Neuron (in vitro differentiated cells): Measurements from ENCODE around the gene SH3GL2.

ENCODE experiments used
- H2AFZ ChIP-seq: one replicate; pipeline ENCODE4 v1.6.1; 2013; ENCODE audit warnings: low read depth, mild to moderate bottlenecking, inconsistent platforms, low read length, moderate library complexity
- H3K27me3 ChIP-seq: one replicate; pipeline ENCODE4 v1.6.1; 2013; ENCODE audit warnings: low read length; ENCODE audit not compliant: insufficient read depth
- H3K36me3 ChIP-seq: one replicate; pipeline ENCODE4 v1.6.1; 2013; ENCODE audit warnings: low read length; ENCODE audit not compliant: insufficient read depth
- H3K4me1 ChIP-seq: one replicate; pipeline ENCODE4 v1.6.1; 2013; ENCODE audit warnings: low read length; ENCODE audit not compliant: insufficient read depth
- H3K4me3 ChIP-seq: 2 replicates; pipeline ENCODE4 v1.5.1; 2013; ENCODE audit warnings: mild to moderate bottlenecking, low read length, moderate library complexity
- H3K9me3 ChIP-seq: one replicate; pipeline ENCODE4 v1.6.1; 2013; ENCODE audit warnings: low read length

Gene SH3GL2

DNA sequence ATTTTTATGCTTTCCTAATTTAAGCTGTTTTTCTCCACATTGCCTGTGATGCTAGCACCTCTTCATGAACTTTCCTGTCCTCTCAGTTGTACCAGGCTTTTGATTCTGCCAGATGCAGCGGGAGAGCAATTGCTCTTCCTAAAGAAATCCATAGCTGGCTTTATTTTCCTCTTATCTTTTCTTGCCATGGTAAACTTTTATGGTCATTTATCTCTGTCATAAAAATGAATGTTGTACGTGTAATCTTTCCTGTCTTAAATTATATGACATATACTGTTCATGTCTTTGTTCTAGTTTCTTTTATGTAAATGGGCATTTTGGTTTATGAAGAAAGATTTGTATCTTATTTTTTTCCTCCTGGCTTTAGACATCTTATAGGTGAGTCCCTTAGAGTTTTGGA lies 127.5 kb downstream of the SH3GL2 start:
- no peaks in the 10 kb centered on the region for H3K9me3 ChIP-seq
- no peaks in the 10 kb centered on the region for H3K27me3 ChIP-seq
- H3K4me1 ChIP-seq = no peaks in the 10 kb centered on the region
- no peaks in the 10 kb centered on the region for H3K36me3 ChIP-seq
- no peak overlapping the region for H3K4me3 ChIP-seq
- H2AFZ ChIP-seq = no peak overlapping the region

DNA sequence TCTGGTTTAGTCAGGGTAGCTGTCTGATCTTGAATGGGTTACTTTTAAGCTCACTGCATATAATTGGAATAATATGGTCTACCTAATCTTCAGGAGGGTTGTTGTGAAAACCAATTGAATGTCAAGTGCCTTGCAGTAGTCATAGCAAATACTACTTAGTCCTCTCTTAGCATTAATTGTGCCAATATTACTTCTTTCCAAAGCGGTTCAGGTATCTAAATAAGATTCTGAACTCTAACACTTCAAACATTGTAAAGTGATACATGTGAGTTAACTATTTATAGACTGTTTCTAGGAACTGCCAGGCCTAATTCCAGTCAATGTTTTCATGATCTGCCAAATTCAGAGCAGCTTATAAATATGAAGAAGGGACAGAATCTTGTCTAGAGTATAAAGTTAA lies 140.2 kb downstream of the SH3GL2 start:
- no peak overlapping the region for H3K4me3 ChIP-seq
- no peaks in the 10 kb centered on the region for H3K27me3 ChIP-seq
- no peaks in the 10 kb centered on the region for H3K36me3 ChIP-seq
- H3K9me3 ChIP-seq = no peaks in the 10 kb centered on the region
- H2AFZ ChIP-seq = no peak overlapping the region
- H3K4me1 ChIP-seq = no peaks in the 10 kb centered on the region

- no peaks in the 10 kb centered on the region for H3K4me1 ChIP-seq
- no peak overlapping the region for H3K4me3 ChIP-seq
- H3K9me3 ChIP-seq = no peaks in the 10 kb centered on the region
- no peak overlapping the region for H2AFZ ChIP-seq
- H3K36me3 ChIP-seq = no peaks in the 10 kb centered on the region
- no peaks in the 10 kb centered on the region for H3K27me3 ChIP-seq
Measured at GRCh38 chr9:17721954-17722353, 143.1 kb downstream of the SH3GL2 start.

- no peak overlapping the region for H2AFZ ChIP-seq
- no peak overlapping the region for H3K4me3 ChIP-seq
- H3K27me3 ChIP-seq = no peaks in the 10 kb centered on the region
- H3K36me3 ChIP-seq = no peaks in the 10 kb centered on the region
- no peaks in the 10 kb centered on the region for H3K9me3 ChIP-seq
- no peaks in the 10 kb centered on the region for H3K4me1 ChIP-seq
Measured at GRCh38 chr9:17723656-17724055, 144.8 kb downstream of the SH3GL2 start.

- no peaks in the 10 kb centered on the region for H3K27me3 ChIP-seq
- H2AFZ ChIP-seq = no peak overlapping the region
- H3K36me3 ChIP-seq = no peaks in the 10 kb centered on the region
- no peaks in the 10 kb centered on the region for H3K4me1 ChIP-seq
- H3K4me3 ChIP-seq = no peak overlapping the region
- H3K9me3 ChIP-seq = no peaks in the 10 kb centered on the region
Measured at GRCh38 chr9:17725399-17726010, 146.6 kb downstream of the SH3GL2 start.

GRCh38 chr9:17726298-17726697 lies 147.4 kb downstream of the SH3GL2 start:
- Histone ChIP-seq H3K9me3 (no peaks in the 10 kb centered on the region), H2AFZ (no peak overlapping the region), H3K27me3 (no peaks in the 10 kb centered on the region), H3K36me3 (no peaks in the 10 kb centered on the region), H3K4me1 (no peaks in the 10 kb centered on the region), H3K4me3 (no peak overlapping the region)

- H2AFZ ChIP-seq = no peak overlapping the region
- no peaks in the 10 kb centered on the region for H3K27me3 ChIP-seq
- no peak overlapping the region for H3K4me3 ChIP-seq
- no peaks in the 10 kb centered on the region for H3K9me3 ChIP-seq
- H3K4me1 ChIP-seq = no peaks in the 10 kb centered on the region
- H3K36me3 ChIP-seq = no peaks in the 10 kb centered on the region
Measured at GRCh38 chr9:17730899-17731298, 152.0 kb downstream of the SH3GL2 start.

GRCh38 chr9:17731308-17731707 lies 152.4 kb downstream of the SH3GL2 start:
- no peaks in the 10 kb centered on the region for H3K36me3 ChIP-seq
- H3K4me3 ChIP-seq = no peak overlapping the region
- no peaks in the 10 kb centered on the region for H3K9me3 ChIP-seq
- H3K27me3 ChIP-seq = no peaks in the 10 kb centered on the region
- no peak overlapping the region for H2AFZ ChIP-seq
- H3K4me1 ChIP-seq = no peaks in the 10 kb centered on the region

DNA sequence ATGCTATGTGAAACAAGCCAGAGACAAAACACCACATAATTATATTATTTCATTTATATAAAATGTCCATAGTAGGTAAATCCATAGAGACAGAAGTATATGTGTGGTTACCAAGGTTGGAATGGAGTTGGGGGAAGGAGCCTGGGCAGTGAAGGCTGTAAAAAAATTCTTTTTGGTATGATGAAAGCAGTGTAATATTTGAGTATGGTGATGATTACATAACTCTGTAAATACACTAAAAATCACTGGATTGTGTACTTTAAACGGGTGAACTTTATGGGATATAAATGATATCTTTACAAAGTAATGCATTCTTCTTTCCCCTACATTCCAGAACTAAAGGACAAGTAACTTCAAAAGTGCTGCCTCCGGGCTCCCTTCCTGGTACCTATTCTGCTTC lies 155.8 kb downstream of the SH3GL2 start:
- Histone ChIP-seq H3K27me3 (no peaks in the 10 kb centered on the region), H2AFZ (no peak overlapping the region), H3K9me3 (no peaks in the 10 kb centered on the region), H3K36me3 (no peaks in the 10 kb centered on the region), H3K4me1 (no peaks in the 10 kb centered on the region), H3K4me3 (no peak overlapping the region)

GRCh38 chr9:17735859-17736258 lies 157.0 kb downstream of the SH3GL2 start:
- H3K4me3 ChIP-seq = no peak overlapping the region
- no peaks in the 10 kb centered on the region for H3K4me1 ChIP-seq
- no peaks in the 10 kb centered on the region for H3K9me3 ChIP-seq
- no peak overlapping the region for H2AFZ ChIP-seq
- no peaks in the 10 kb centered on the region for H3K27me3 ChIP-seq
- no peaks in the 10 kb centered on the region for H3K36me3 ChIP-seq

GRCh38 chr9:17739022-17739421 lies 160.2 kb downstream of the SH3GL2 start:
- Histone ChIP-seq H3K9me3 (no peaks in the 10 kb centered on the region), H2AFZ (no peak overlapping the region), H3K36me3 (no peaks in the 10 kb centered on the region)

DNA sequence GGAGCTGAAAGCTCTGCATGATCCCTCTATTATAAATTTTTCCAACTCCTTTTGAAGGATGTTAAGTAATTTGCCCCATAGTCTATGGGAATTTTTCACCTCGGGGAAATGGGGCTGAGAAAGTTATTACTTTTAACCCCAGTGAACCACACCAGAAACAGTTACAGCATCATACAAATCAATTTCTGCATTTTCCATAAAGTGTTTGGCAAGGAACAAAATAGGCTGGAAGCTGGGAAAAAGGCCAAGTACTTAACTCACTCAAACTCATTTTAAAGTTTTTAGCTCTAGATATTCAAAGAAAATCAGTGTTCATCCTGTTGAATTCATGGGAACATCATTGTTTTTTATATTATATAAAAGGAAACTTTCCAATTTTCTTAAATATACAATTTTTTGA lies 160.9 kb downstream of the SH3GL2 start:
- no peak overlapping the region for H2AFZ ChIP-seq
- no peaks in the 10 kb centered on the region for H3K9me3 ChIP-seq
- H3K27me3 ChIP-seq = no peaks in the 10 kb centered on the region
- no peaks in the 10 kb centered on the region for H3K4me1 ChIP-seq
- H3K4me3 ChIP-seq = no peak overlapping the region
- no peaks in the 10 kb centered on the region for H3K36me3 ChIP-seq

More at GRCh38 chr9:17739022-17739421, 160.2 kb downstream of the SH3GL2 start:
- no peak overlapping the region for H3K4me3 ChIP-seq
- no peaks in the 10 kb centered on the region for H3K27me3 ChIP-seq
- H3K4me1 ChIP-seq = no peaks in the 10 kb centered on the region

DNA sequence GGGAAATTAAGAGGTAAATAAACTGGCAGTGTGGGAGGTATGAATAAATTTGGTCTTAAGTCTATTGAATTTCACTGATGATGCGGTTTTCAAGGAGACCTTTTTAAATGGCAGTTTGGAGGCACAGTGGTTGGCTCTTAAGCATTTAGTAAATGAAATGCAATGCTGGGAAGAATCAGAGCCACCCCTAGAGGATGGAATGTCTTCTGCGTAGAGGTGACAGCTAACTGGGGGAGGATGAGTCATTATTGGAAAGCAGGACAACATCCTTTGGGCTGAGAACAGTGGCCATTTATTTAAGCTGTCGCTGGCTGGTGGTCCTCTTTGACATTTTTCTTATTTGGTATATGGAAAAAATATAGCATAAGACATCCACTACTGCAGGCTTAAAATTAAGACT lies 163.2 kb downstream of the SH3GL2 start:
- Histone ChIP-seq H2AFZ (no peak overlapping the region), H3K4me1 (no peaks in the 10 kb centered on the region), H3K27me3 (no peaks in the 10 kb centered on the region), H3K36me3 (no peaks in the 10 kb centered on the region), H3K9me3 (no peaks in the 10 kb centered on the region), H3K4me3 (no peak overlapping the region)

DNA sequence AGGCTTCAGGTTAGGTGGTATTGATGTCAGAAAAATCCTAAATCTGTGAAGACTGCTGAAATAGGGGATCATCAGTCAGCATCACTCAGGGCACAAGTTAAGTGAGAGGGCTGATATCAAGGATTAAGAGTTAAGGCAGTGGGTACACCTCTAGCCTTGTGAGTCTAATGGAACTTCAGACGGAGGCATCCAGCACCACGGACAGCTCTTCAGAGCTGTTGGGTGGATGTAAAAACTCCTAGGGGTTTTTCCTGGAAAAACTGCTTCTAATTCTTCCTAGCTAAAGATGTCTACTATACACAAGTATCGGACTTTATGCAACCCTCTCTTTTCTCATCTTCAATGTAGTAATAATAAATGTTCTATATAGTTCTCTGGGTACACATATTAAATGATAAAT lies 165.9 kb downstream of the SH3GL2 start:
- no peaks in the 10 kb centered on the region for H3K9me3 ChIP-seq
- no peak overlapping the region for H2AFZ ChIP-seq
- no peaks in the 10 kb centered on the region for H3K4me1 ChIP-seq
- H3K4me3 ChIP-seq = no peak overlapping the region
- H3K27me3 ChIP-seq = no peaks in the 10 kb centered on the region
- no peaks in the 10 kb centered on the region for H3K36me3 ChIP-seq
